ENCODE results near the gene AMMECR1. TPM values are rescaled to one million over a fixed set of nuclear protein-coding genes. Genes with fewer than 3 reads are reported as not detected.

Gene AMMECR1
- total and polyA plus RNA-seq, 4 donors, result 5.3 to 8.0 (median 6.9) TPM

DNA sequence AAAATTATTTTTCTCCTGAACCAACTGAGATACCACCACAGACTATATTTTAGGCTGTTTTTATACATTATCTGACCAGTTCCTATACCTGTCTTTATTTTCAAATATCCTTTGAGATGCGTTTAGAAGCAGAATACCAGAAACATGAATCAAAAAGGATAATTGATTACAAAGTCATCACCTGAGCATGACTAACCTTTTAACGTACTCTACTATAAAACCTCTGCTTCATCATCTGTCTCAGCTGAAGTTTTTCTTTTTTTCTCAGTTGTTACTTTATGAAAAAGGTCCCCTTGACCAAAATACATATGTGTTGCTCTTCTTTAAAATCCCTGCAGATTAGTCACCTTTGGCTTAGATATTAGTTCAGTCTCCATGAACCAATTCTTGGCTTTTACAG is 109.8 kb downstream of the AMMECR1 start:
- Histone ChIP-seq H3K4me3 (ENCODE audit: low read depth, low read length) (no peak overlapping the region), H3K27me3 (ENCODE audit: control insufficient read depth, insufficient read depth, low read length) (peaks cover 6% of the 10 kb centered on the region), H3K27ac (ENCODE audit: low read depth, low read length) (no peak overlapping the region), H3K36me3 (ENCODE audit: control insufficient read depth, insufficient read depth, low read length) (no peaks in the 10 kb centered on the region), H3K4me1 (ENCODE audit: control insufficient read depth, insufficient read depth, low read length) (no peaks in the 10 kb centered on the region), H3K9me3 (ENCODE audit: control insufficient read depth, insufficient read depth, low read length) (no peaks in the 10 kb centered on the region)
- no CpG with 5 or more reads among the region's 2 CpGs for WGBS (ENCODE audit: insufficient coverage)
- no peak for DNase-seq (ENCODE audit: low read depth in 4 of 6, low spot score in 6 of 6)

GRCh38 chrX:110204986-110205385 is 112.9 kb downstream of the AMMECR1 start:
- peaks cover 9% of the 10 kb centered on the region for H3K27me3 ChIP-seq (ENCODE audit: control insufficient read depth, insufficient read depth, low read length)
- H3K27ac ChIP-seq (ENCODE audit: low read depth, low read length), result no peak overlapping the region
- no peaks in the 10 kb centered on the region for H3K36me3 ChIP-seq (ENCODE audit: control insufficient read depth, insufficient read depth, low read length)
- H3K4me3 ChIP-seq (ENCODE audit: low read depth, low read length), result no peak overlapping the region
- H3K4me1 ChIP-seq (ENCODE audit: control insufficient read depth, insufficient read depth, low read length), result no peaks in the 10 kb centered on the region
- no peak for DNase-seq (ENCODE audit: low read depth in 4 of 6, low spot score in 6 of 6)
- H3K9me3 ChIP-seq (ENCODE audit: control insufficient read depth, insufficient read depth, low read length), result no peaks in the 10 kb centered on the region

- Histone ChIP-seq H3K4me3 (ENCODE audit: low read depth, low read length) (no peak overlapping the region), H3K36me3 (ENCODE audit: control insufficient read depth, insufficient read depth, low read length) (no peaks in the 10 kb centered on the region), H3K27ac (ENCODE audit: low read depth, low read length) (no peak overlapping the region), H3K9me3 (ENCODE audit: control insufficient read depth, insufficient read depth, low read length) (no peaks in the 10 kb centered on the region), H3K27me3 (ENCODE audit: control insufficient read depth, insufficient read depth, low read length) (peaks cover 9% of the 10 kb centered on the region), H3K4me1 (ENCODE audit: control insufficient read depth, insufficient read depth, low read length) (no peaks in the 10 kb centered on the region)
- no CpG with 5 or more reads among the region's 3 CpGs for WGBS (ENCODE audit: insufficient coverage)
- no peak for DNase-seq (ENCODE audit: low read depth in 4 of 6, low spot score in 6 of 6)
Observed at GRCh38 chrX:110201799-110202198, 116.1 kb downstream of the AMMECR1 start.

- Histone ChIP-seq H3K27ac (ENCODE audit: low read depth, low read length) (no peak overlapping the region), H3K9me3 (ENCODE audit: control insufficient read depth, insufficient read depth, low read length) (no peaks in the 10 kb centered on the region), H3K36me3 (ENCODE audit: control insufficient read depth, insufficient read depth, low read length) (no peaks in the 10 kb centered on the region), H3K4me1 (ENCODE audit: control insufficient read depth, insufficient read depth, low read length) (no peaks in the 10 kb centered on the region), H3K4me3 (ENCODE audit: low read depth, low read length) (no peak overlapping the region), H3K27me3 (ENCODE audit: control insufficient read depth, insufficient read depth, low read length) (no peaks in the 10 kb centered on the region)
- whole genome bisulfite sequencing (ENCODE audit: insufficient coverage), result 67% methylated on average over 1 of the region's 3 CpGs
- DNase-seq (ENCODE audit: low read depth in 4 of 6, low spot score in 6 of 6), result no peak
Observed at GRCh38 chrX:110194977-110195376, 122.9 kb downstream of the AMMECR1 start.

DNA sequence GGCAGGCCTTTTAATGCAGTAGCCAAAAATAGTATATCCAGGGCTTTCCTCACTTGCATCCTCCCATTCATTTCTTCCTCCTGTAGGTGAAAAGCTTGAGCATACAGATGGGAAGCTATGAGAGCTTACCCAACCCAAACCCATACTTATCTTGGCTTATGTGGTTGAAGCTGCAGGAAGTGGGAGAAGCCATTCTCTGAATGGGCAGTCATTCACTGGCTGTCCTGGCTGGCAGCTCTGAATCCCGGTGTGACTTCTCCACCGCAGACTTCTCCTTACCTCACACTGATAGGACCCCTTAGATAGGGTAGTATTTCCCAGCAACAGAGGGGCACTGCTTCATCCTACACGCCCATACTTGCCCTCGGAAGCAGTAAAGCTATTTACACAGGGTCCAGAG is 125.4 kb downstream of the AMMECR1 start:
- Histone ChIP-seq H3K4me1 (ENCODE audit: control insufficient read depth, insufficient read depth, low read length) (no peaks in the 10 kb centered on the region), H3K27me3 (ENCODE audit: control insufficient read depth, insufficient read depth, low read length) (no peaks in the 10 kb centered on the region), H3K4me3 (ENCODE audit: low read depth, low read length) (no peak overlapping the region), H3K36me3 (ENCODE audit: control insufficient read depth, insufficient read depth, low read length) (no peaks in the 10 kb centered on the region), H3K9me3 (ENCODE audit: control insufficient read depth, insufficient read depth, low read length) (no peaks in the 10 kb centered on the region), H3K27ac (ENCODE audit: low read depth, low read length) (no peak overlapping the region)
- WGBS (ENCODE audit: insufficient coverage), result 100% methylated on average over 2 of the region's 4 CpGs
- no peak for DNase-seq (ENCODE audit: low read depth in 4 of 6, low spot score in 6 of 6)

GRCh38 chrX:110188701-110189558 is 129.0 kb downstream of the AMMECR1 start:
- H3K36me3 ChIP-seq (ENCODE audit: control insufficient read depth, insufficient read depth, low read length), result no peaks in the 10 kb centered on the region
- no peaks in the 10 kb centered on the region for H3K9me3 ChIP-seq (ENCODE audit: control insufficient read depth, insufficient read depth, low read length)
- H3K27me3 ChIP-seq (ENCODE audit: control insufficient read depth, insufficient read depth, low read length), result no peaks in the 10 kb centered on the region
- H3K4me1 ChIP-seq (ENCODE audit: control insufficient read depth, insufficient read depth, low read length), result no peaks in the 10 kb centered on the region
- DNase-seq (ENCODE audit: low read depth in 4 of 6, low spot score in 6 of 6), result no peak
- H3K4me3 ChIP-seq (ENCODE audit: low read depth, low read length), result no peak overlapping the region
- WGBS (ENCODE audit: insufficient coverage), result no CpG with 5 or more reads among the region's 4 CpGs
- H3K27ac ChIP-seq (ENCODE audit: low read depth, low read length), result no peak overlapping the region

- Histone ChIP-seq H3K4me1 (ENCODE audit: control insufficient read depth, insufficient read depth, low read length) (no peaks in the 10 kb centered on the region), H3K27me3 (ENCODE audit: control insufficient read depth, insufficient read depth, low read length) (no peaks in the 10 kb centered on the region), H3K4me3 (ENCODE audit: low read depth, low read length) (no peak overlapping the region), H3K27ac (ENCODE audit: low read depth, low read length) (no peak overlapping the region), H3K9me3 (ENCODE audit: control insufficient read depth, insufficient read depth, low read length) (no peaks in the 10 kb centered on the region), H3K36me3 (ENCODE audit: control insufficient read depth, insufficient read depth, low read length) (no peaks in the 10 kb centered on the region)
- DNase-seq (ENCODE audit: low read depth in 4 of 6, low spot score in 6 of 6), result no peak
- WGBS (ENCODE audit: insufficient coverage), result no CpG with 5 or more reads among the region's 2 CpGs
Observed at GRCh38 chrX:110183314-110183713, 134.6 kb downstream of the AMMECR1 start.

DNA sequence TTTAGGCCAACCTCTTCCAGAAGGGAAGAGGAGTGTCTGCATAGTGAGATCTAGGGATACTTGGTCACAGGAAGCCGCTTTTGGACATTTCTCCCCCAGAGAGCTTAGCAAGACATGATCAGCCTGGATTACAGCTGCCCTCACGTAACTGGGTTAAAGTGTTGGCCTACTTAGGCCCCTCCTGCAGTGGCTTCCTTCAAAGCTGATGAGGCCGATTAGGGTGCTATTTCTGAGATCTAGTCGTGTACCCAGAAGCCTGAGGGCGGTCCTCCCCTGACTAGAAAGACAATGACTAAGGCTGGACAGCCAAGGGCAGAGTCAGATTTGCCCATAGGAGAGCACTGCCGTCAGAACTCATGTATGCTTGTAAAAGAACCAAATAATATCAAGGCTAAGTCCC is 135.0 kb downstream of the AMMECR1 start:
- Histone ChIP-seq H3K27ac (ENCODE audit: low read depth, low read length) (no peak overlapping the region), H3K9me3 (ENCODE audit: control insufficient read depth, insufficient read depth, low read length) (no peaks in the 10 kb centered on the region), H3K36me3 (ENCODE audit: control insufficient read depth, insufficient read depth, low read length) (no peaks in the 10 kb centered on the region), H3K4me3 (ENCODE audit: low read depth, low read length) (no peak overlapping the region), H3K4me1 (ENCODE audit: control insufficient read depth, insufficient read depth, low read length) (peaks cover 3% of the 10 kb centered on the region), H3K27me3 (ENCODE audit: control insufficient read depth, insufficient read depth, low read length) (peaks cover 1% of the 10 kb centered on the region)
- DNase-seq (ENCODE audit: low read depth in 4 of 6, low spot score in 6 of 6), result no peak
- 71% methylated on average over 5 of the region's 6 CpGs for WGBS (ENCODE audit: insufficient coverage)

DNA sequence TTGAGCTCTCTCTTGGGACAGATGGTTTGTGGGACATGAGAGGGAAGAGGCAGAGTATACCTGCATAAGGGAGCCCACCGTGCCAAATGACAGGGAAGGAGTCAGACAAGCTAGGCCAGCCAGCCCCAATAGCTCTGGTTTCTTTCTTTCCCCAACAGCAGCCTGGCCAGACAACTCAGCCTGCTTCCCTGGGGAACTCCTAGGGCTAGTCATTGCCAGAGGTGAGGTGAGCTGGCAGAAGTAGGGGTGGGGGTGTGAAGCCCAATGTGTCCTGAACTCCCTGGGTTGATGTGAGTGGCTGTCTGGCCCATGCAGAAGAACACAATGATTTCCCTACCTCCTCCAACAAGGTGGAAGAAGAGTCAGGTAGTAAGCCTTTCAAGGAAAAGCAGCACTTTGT is 135.5 kb downstream of the AMMECR1 start:
- WGBS (ENCODE audit: insufficient coverage), result no CpG with 5 or more reads among the region's 1 CpG
- Histone ChIP-seq H3K27ac (ENCODE audit: low read depth, low read length) (no peak overlapping the region), H3K27me3 (ENCODE audit: control insufficient read depth, insufficient read depth, low read length) (peaks cover 5% of the 10 kb centered on the region)

DNA sequence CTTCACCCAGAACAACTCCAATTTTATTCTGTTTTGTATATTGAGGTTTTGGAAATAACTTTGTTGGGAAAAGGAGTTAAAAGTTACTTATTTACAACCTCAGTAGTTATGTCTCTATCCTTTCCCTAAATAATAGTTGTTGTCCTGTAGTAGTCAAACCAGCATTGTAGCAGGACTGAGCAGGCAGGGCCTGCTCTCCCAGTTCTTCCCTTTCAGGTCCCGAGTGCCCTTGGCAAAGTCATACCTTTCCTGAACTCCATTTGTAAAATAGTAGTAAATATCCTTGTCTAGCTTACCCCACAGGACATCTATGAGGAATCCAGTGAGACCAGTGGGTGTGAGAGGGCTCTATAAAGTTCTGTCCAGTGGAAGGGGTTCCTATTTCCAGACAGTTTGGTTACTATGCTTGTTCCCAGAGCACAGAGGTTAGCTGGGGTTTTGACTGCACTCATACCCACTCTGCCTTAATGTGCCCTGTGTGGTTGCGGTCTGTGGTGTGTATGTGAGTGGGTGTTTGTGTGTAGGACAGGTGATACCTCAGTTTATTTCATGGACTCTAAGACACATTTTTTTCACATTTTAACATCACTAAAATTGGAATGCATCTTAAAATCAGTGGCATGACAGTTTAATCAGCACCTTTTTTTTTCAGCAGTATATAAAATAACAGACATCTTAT is 136.3 kb downstream of the AMMECR1 start:
- DNase-seq (ENCODE audit: low read depth in 4 of 6, low spot score in 6 of 6), result no peak
- no CpG with 5 or more reads among the region's 2 CpGs for WGBS (ENCODE audit: insufficient coverage)
- Histone ChIP-seq H3K4me3 (ENCODE audit: low read depth, low read length) (no peak overlapping the region), H3K36me3 (ENCODE audit: control insufficient read depth, insufficient read depth, low read length) (no peaks in the 10 kb centered on the region), H3K4me1 (ENCODE audit: control insufficient read depth, insufficient read depth, low read length) (peaks cover 8% of the 10 kb centered on the region), H3K9me3 (ENCODE audit: control insufficient read depth, insufficient read depth, low read length) (no peaks in the 10 kb centered on the region), H3K27me3 (ENCODE audit: control insufficient read depth, insufficient read depth, low read length) (peaks cover 5% of the 10 kb centered on the region), H3K27ac (ENCODE audit: low read depth, low read length) (no peak overlapping the region)

More for the DNA sequence above, 135.5 kb downstream of the AMMECR1 start:
- Histone ChIP-seq H3K4me1 (ENCODE audit: control insufficient read depth, insufficient read depth, low read length) (peaks cover 5% of the 10 kb centered on the region), H3K9me3 (ENCODE audit: control insufficient read depth, insufficient read depth, low read length) (no peaks in the 10 kb centered on the region), H3K4me3 (ENCODE audit: low read depth, low read length) (no peak overlapping the region), H3K36me3 (ENCODE audit: control insufficient read depth, insufficient read depth, low read length) (no peaks in the 10 kb centered on the region)
- no peak for DNase-seq (ENCODE audit: low read depth in 4 of 6, low spot score in 6 of 6)
